Type B pancreatic cell (in vitro differentiated cells): ENCODE measurements around the gene AVPR2. TPM values are rescaled to one million over a fixed set of nuclear protein-coding genes. Genes with fewer than 3 reads are reported as not detected.

Experiments
- DNase-seq: peaks from one replicate; pipeline ENCODE4 v3.0.0; 2021; ENCODE audit warnings: mixed read lengths; ENCODE audit not compliant: unreplicated experiment; ENCODE audit errors: extremely low spot score
- H3K27ac Mint-ChIP-seq: 2 replicates; pipeline ENCODE4 v1.8.0; 2021; ENCODE audit warnings: mild to moderate bottlenecking, mixed read lengths
- H3K27me3 Mint-ChIP-seq: 2 replicates; pipeline ENCODE4 v1.8.0; 2021; ENCODE audit warnings: mixed read lengths
- H3K36me3 Mint-ChIP-seq: 2 replicates; pipeline ENCODE4 v1.8.0; 2021; ENCODE audit warnings: mixed read lengths
- H3K4me1 Mint-ChIP-seq: one replicate; pipeline ENCODE4 v1.8.0; 2021; ENCODE audit warnings: mixed read lengths; ENCODE audit not compliant: unreplicated experiment
- H3K4me3 Mint-ChIP-seq: 2 replicates; pipeline ENCODE4 v1.8.0; 2021; ENCODE audit warnings: mild to moderate bottlenecking, mixed read lengths
- H3K9me3 Mint-ChIP-seq: 2 replicates; pipeline ENCODE4 v1.8.0; 2021; ENCODE audit warnings: mixed read lengths
- CTCF ChIP-seq: fragments of 200-600 bp; sonication (generic); conservative IDR thresholded peaks from 2 replicates; pipeline ENCODE4 v1.5.0; 2021; ENCODE audit warnings: antibody characterized with exemption, mild to moderate bottlenecking
- total RNA-seq: library from RNA; stranded (reverse); gene quantifications from 2 replicates; pipeline ENCODE4 v1.2.1, GENCODE V29; 2021; ENCODE audit warnings: low replicate concordance

AVPR2 gene
- total RNA-seq, 1 donor from 2014 or later, result not detected

- Mint-ChIP-seq H3K9me3 (no peaks in the 10 kb centered on the region), H3K36me3 (no peaks in the 10 kb centered on the region), H3K4me1 (no peaks in the 10 kb centered on the region), H3K27me3 (peaks cover 6% of the 10 kb centered on the region), H3K27ac (no peak overlapping the region), H3K4me3 (no peak overlapping the region)
- TF ChIP-seq CTCF, result no peak
- no peak for DNase-seq
These were observed 35.6 kb upstream of the AVPR2 start for GRCh38 chrX:153868576-153869472.

- no peak for TF ChIP-seq CTCF
- Mint-ChIP-seq H3K27ac (no peak overlapping the region), H3K4me1 (no peaks in the 10 kb centered on the region), H3K36me3 (no peaks in the 10 kb centered on the region), H3K4me3 (no peak overlapping the region), H3K27me3 (peaks cover 7% of the 10 kb centered on the region), H3K9me3 (no peaks in the 10 kb centered on the region)
- DNase-seq, result no peak
These were observed 34.8 kb upstream of the AVPR2 start for GRCh38 chrX:153869473-153870287.

GRCh38 chrX:153870288-153870690, 34.2 kb upstream of the AVPR2 start:
- Mint-ChIP-seq H3K27ac (no peak overlapping the region), H3K4me1 (no peaks in the 10 kb centered on the region), H3K27me3 (peaks cover 11% of the 10 kb centered on the region), H3K9me3 (no peaks in the 10 kb centered on the region), H3K4me3 (no peak overlapping the region), H3K36me3 (no peaks in the 10 kb centered on the region)
- TF ChIP-seq CTCF, result no peak
- DNase-seq, result no peak

GRCh38 chrX:153870791-153871360, 33.6 kb upstream of the AVPR2 start:
- no peaks in the 10 kb centered on the region for H3K9me3 Mint-ChIP-seq
- no peaks in the 10 kb centered on the region for H3K4me1 Mint-ChIP-seq
- TF ChIP-seq CTCF, result no peak
- DNase-seq, result no peak
- no peak overlapping the region for H3K27ac Mint-ChIP-seq
- H3K36me3 Mint-ChIP-seq, result no peaks in the 10 kb centered on the region
- H3K27me3 Mint-ChIP-seq, result peaks cover 11% of the 10 kb centered on the region
- H3K4me3 Mint-ChIP-seq, result no peak overlapping the region

- no peaks in the 10 kb centered on the region for H3K36me3 Mint-ChIP-seq
- no peak overlapping the region for H3K4me3 Mint-ChIP-seq
- no peak overlapping the region for H3K27ac Mint-ChIP-seq
- H3K27me3 Mint-ChIP-seq, result peaks cover 15% of the 10 kb centered on the region
- TF ChIP-seq CTCF, result no peak
- DNase-seq, result no peak
- no peaks in the 10 kb centered on the region for H3K4me1 Mint-ChIP-seq
- H3K9me3 Mint-ChIP-seq, result no peaks in the 10 kb centered on the region
These were observed 33.0 kb upstream of the AVPR2 start for GRCh38 chrX:153871451-153871850.
